WERI-Rb-1 (cell line): ENCODE results near the gene AP4E1.

Experiments
- DNase-seq: peaks from one replicate; pipeline ENCODE4 v3.0.0-alpha.2; 2020
- H3K27ac ChIP-seq: fragments of 250-450 bp; sonication (Bioruptor Pico); 2 replicates; pipeline ENCODE4 v1.5.1; 2020; ENCODE audit warnings: mild to moderate bottlenecking, moderate library complexity
- H3K27me3 ChIP-seq: fragments of 250-450 bp; sonication (Bioruptor Pico); 2 replicates; pipeline ENCODE4 v1.5.1; 2021; ENCODE audit warnings: mild to moderate bottlenecking, low read depth, moderate library complexity; ENCODE audit not compliant: insufficient read depth, severe bottlenecking
- H3K36me3 ChIP-seq: fragments of 250-450 bp; sonication (Bioruptor Pico); 2 replicates; pipeline ENCODE4 v1.5.1; 2020; ENCODE audit warnings: mild to moderate bottlenecking, moderate library complexity
- H3K4me3 ChIP-seq: 2 replicates; pipeline ENCODE4 v1.5.1; 2011; ENCODE audit warnings: low read depth, mild to moderate bottlenecking, control low read depth, low read length
- H3K9me3 ChIP-seq: fragments of 250-450 bp; sonication (Bioruptor Pico); 2 replicates; pipeline ENCODE4 v1.5.1; 2021; ENCODE audit warnings: mild to moderate bottlenecking, moderate library complexity; ENCODE audit not compliant: severe bottlenecking
- TF ChIP-seq, protein P1 (sequence below): IDR thresholded peaks from 2 replicates; pipeline ENCODE4 v1.5.1; 2011; ENCODE audit warnings: low read depth, mild to moderate bottlenecking, control low read depth, inconsistent platforms, low read length

AP4E1 gene

DNA sequence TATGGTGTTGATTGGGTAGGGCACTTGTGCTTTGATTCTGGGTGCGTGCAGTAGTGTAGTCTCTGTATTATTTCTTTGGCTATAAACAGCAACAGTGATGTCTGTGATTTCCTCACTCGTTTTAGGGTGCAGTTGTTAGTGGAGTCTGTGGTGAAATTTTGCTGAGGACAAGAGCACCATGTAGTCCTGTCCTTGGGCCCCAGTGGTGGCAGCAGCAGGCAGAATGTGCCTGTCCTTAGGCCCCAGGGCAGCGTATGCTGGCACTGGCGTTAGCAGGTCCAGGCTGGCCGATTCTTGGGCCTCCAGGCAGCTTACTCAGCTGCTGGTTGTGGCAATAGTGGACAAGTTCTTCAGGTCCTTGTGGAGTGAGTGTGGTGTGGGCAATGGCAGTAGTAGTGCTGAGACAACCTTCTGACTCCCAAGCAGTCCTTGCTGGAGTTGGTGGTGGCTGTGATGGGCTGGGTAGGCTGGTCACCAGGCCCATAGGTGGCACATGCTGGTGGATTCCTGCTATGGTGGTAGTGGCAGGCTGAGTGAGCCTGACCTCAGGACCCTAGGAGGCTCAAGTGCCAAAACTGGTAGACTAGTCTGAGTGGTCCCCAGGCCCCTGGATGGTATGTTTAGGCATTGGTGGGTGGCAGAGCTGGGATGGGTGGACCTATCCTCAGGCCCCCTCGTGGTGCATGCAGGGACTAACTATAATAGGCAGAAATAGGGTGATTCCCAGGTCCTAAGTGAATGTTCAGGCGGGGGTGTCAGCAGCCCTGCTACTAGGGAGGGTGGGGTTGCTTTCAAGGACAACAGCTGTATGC is 129.9 kb downstream of the AP4E1 start:
- no peak overlapping the region for H3K27ac ChIP-seq
- TF ChIP-seq, protein P1, sequence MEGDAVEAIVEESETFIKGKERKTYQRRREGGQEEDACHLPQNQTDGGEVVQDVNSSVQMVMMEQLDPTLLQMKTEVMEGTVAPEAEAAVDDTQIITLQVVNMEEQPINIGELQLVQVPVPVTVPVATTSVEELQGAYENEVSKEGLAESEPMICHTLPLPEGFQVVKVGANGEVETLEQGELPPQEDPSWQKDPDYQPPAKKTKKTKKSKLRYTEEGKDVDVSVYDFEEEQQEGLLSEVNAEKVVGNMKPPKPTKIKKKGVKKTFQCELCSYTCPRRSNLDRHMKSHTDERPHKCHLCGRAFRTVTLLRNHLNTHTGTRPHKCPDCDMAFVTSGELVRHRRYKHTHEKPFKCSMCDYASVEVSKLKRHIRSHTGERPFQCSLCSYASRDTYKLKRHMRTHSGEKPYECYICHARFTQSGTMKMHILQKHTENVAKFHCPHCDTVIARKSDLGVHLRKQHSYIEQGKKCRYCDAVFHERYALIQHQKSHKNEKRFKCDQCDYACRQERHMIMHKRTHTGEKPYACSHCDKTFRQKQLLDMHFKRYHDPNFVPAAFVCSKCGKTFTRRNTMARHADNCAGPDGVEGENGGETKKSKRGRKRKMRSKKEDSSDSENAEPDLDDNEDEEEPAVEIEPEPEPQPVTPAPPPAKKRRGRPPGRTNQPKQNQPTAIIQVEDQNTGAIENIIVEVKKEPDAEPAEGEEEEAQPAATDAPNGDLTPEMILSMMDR, result no peak
- H3K27me3 ChIP-seq, result no peaks in the 10 kb centered on the region
- H3K36me3 ChIP-seq, result no peaks in the 10 kb centered on the region
- H3K4me3 ChIP-seq, result no peak overlapping the region
- H3K9me3 ChIP-seq, result no peaks in the 10 kb centered on the region
- no peak for DNase-seq

- Histone ChIP-seq H3K36me3 (no peaks in the 10 kb centered on the region), H3K27ac (no peak overlapping the region), H3K4me3 (no peak overlapping the region), H3K27me3 (no peaks in the 10 kb centered on the region), H3K9me3 (no peaks in the 10 kb centered on the region)
- DNase-seq, result no peak
- TF ChIP-seq, protein P1, result no peak
These were observed 130.5 kb downstream of the AP4E1 start for GRCh38 chr15:51038974-51039319.

GRCh38 chr15:51044037-51044727 is 135.7 kb downstream of the AP4E1 start:
- no peak overlapping the region for H3K27ac ChIP-seq
- no peak for DNase-seq
- no peak overlapping the region for H3K4me3 ChIP-seq
- no peaks in the 10 kb centered on the region for H3K27me3 ChIP-seq
- no peaks in the 10 kb centered on the region for H3K9me3 ChIP-seq
- no peaks in the 10 kb centered on the region for H3K36me3 ChIP-seq
- TF ChIP-seq, protein P1, result no peak

- TF ChIP-seq, protein P1, result no peak
- Histone ChIP-seq H3K9me3 (no peaks in the 10 kb centered on the region), H3K27me3 (no peaks in the 10 kb centered on the region), H3K27ac (no peak overlapping the region), H3K4me3 (no peak overlapping the region), H3K36me3 (no peaks in the 10 kb centered on the region)
- no peak for DNase-seq
These were observed 137.5 kb downstream of the AP4E1 start for GRCh38 chr15:51046016-51046415.

- H3K27me3 ChIP-seq, result no peaks in the 10 kb centered on the region
- no peaks in the 10 kb centered on the region for H3K36me3 ChIP-seq
- DNase-seq, result no peak
- H3K9me3 ChIP-seq, result no peaks in the 10 kb centered on the region
- no peak overlapping the region for H3K4me3 ChIP-seq
- H3K27ac ChIP-seq, result no peak overlapping the region
- TF ChIP-seq, protein P1, result no peak
These were observed 138.4 kb downstream of the AP4E1 start for GRCh38 chr15:51046799-51047449.
